ENCODE results near the gene APAF1. TPM values are rescaled to one million over a fixed set of nuclear protein-coding genes. Genes with fewer than 3 reads are reported as not detected.

The APAF1 gene
- total RNA-seq, 2 experiments from 2014 or later: 14.7 to 28.6 TPM

DNA sequence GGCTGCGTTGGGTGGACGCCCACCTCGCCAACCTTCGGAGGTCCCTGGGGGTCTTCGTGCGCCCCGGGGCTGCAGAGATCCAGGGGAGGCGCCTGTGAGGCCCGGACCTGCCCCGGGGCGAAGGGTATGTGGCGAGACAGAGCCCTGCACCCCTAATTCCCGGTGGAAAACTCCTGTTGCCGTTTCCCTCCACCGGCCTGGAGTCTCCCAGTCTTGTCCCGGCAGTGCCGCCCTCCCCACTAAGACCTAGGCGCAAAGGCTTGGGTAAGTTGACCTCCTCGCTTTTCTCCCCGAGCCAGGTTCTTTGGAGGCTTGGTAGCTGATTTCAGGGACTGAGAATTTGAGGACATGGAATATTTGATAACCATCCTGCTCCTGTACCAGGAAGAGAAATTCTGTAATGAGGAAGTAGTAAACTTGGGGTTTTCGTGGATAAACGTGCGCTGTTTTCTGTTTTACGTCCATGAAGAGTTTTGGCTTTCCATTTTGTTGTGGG lies 530 bp downstream of the APAF1 start:
- H3K79me2 ChIP-seq (ENCODE audit: insufficient read depth, low read depth, low read length): peaks cover 66% of the 10 kb centered on the region
- peak; percentile 36 for DNase-seq (ENCODE audit: low spot score)

DNA sequence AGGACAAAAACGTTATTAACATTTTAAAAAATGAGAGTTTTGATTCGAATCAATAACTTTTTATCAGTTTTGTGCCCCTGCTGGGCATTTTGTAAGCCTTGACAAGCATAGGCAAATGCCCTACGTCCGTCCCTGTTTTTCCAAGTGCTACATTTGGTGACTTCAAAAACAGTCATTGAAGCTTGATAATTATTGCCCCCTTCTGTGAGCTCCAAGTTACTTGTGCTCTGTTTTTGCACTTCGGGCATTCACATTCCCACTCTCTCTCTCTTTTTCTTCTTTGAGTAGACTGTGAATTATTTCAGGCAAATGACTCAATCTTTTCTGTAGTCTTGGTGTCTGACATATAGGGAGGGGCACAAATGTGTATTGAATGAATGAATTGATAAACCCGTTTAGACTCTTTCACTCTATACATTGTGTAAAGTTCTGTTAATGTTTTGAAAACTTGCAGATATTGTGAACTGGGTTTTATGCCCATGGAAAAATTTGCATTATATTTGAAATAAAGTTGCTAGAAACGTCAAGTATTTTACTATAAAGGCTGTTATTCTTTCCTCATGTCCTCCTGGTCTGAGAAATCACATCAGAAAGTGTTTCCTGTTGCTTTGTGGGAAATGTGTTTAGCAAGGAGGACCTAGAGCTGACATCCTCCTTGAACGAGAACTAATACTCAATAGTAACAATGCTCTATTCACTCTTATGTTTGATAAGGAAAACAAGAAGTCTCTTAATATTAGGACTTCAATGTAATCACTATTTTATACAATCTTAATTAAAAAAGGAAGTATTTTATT lies 1.4 kb downstream of the APAF1 start:
- peak; percentile 27 for DNase-seq (ENCODE audit: low spot score)
- intact Hi-C loops (cut with micrococcal nuclease; ENCODE audit: unreplicated experiment): no loop called here
- peak overlapping the region; percentile 93 for H3K4me3 ChIP-seq (ENCODE audit: low read depth, low read length, poor library complexity, severe bottlenecking)
- peaks cover 57% of the 10 kb centered on the region for H3K79me2 ChIP-seq (ENCODE audit: insufficient read depth, low read depth, low read length)
- peaks cover 10% of the 10 kb centered on the region; the same call in 1 of the 2 replicates for H4K20me1 ChIP-seq (ENCODE audit: insufficient read depth, low read length)
- no peak for TF ChIP-seq EZH2phosphoT487 (IDR thresholded peaks at IDR 0.05; ENCODE audit: borderline replicate concordance, low read depth, low read length)
- TF ChIP-seq, protein P1, sequence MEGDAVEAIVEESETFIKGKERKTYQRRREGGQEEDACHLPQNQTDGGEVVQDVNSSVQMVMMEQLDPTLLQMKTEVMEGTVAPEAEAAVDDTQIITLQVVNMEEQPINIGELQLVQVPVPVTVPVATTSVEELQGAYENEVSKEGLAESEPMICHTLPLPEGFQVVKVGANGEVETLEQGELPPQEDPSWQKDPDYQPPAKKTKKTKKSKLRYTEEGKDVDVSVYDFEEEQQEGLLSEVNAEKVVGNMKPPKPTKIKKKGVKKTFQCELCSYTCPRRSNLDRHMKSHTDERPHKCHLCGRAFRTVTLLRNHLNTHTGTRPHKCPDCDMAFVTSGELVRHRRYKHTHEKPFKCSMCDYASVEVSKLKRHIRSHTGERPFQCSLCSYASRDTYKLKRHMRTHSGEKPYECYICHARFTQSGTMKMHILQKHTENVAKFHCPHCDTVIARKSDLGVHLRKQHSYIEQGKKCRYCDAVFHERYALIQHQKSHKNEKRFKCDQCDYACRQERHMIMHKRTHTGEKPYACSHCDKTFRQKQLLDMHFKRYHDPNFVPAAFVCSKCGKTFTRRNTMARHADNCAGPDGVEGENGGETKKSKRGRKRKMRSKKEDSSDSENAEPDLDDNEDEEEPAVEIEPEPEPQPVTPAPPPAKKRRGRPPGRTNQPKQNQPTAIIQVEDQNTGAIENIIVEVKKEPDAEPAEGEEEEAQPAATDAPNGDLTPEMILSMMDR (conservative IDR thresholded peaks at IDR 0.05; ENCODE audit: low read length): peak; percentile 49
- POLR2A ChIA-PET: interaction anchor here (0.9 to 1.5 kb wide), 6 partner anchors 10 to 156 kb away, joined by 3 to 5 read pairs (median 4); partner anchors contain the start of gene SLC25A3
- peaks cover 46% of the 10 kb centered on the region for H3K36me3 ChIP-seq (ENCODE audit: insufficient read depth, low read length)
- H2AFZ ChIP-seq (ENCODE audit: low read length): no peak overlapping the region; the same call in 1 of the 2 replicates
- no peak overlapping the region for H3K27ac ChIP-seq (ENCODE audit: low read depth, low read length, poor library complexity, severe bottlenecking)
- peaks cover 31% of the 10 kb centered on the region for H3K4me1 ChIP-seq (ENCODE audit: insufficient read depth, low read length, poor library complexity, severe bottlenecking)
- CTCF ChIA-PET (ENCODE audit: unreplicated experiment): no interaction called here
- no TSS peak for BruUV-seq (replicated peaks)
- H3K9me2 ChIP-seq (ENCODE audit: insufficient read depth, low read length): no peaks in the 10 kb centered on the region
- H3K9me3 ChIP-seq (ENCODE audit: low read length): no peaks in the 10 kb centered on the region
- H3K4me2 ChIP-seq (ENCODE audit: low read length): peak overlapping the region; percentile 82

More for the DNA sequence above, 530 bp downstream of the APAF1 start:
- Histone ChIP-seq H4K20me1 (ENCODE audit: insufficient read depth, low read length) (peaks cover 10% of the 10 kb centered on the region; the same call in 1 of the 2 replicates), H3K9me3 (ENCODE audit: low read length) (peaks cover 3% of the 10 kb centered on the region; the same call in 1 of the 2 replicates), H3K4me1 (ENCODE audit: insufficient read depth, low read length, poor library complexity, severe bottlenecking) (peaks cover 31% of the 10 kb centered on the region), H3K4me2 (ENCODE audit: low read length) (peak overlapping the region; percentile 82), H3K36me3 (ENCODE audit: insufficient read depth, low read length) (peaks cover 46% of the 10 kb centered on the region), H3K9me2 (ENCODE audit: insufficient read depth, low read length) (no peaks in the 10 kb centered on the region), H2AFZ (ENCODE audit: low read length) (peak overlapping the region; percentile 79), H3K4me3 (ENCODE audit: low read depth, low read length, poor library complexity, severe bottlenecking) (peak overlapping the region; percentile 93), H3K27ac (ENCODE audit: low read depth, low read length, poor library complexity, severe bottlenecking) (peak overlapping the region; percentile 40)
- BruUV-seq (replicated peaks): no TSS peak
- POLR2A ChIA-PET: interaction anchor here (0.9 to 1.5 kb wide), 6 partner anchors 9 to 155 kb away, joined by 3 to 5 read pairs (median 4); partner anchors contain the start of gene SLC25A3
- CTCF ChIA-PET (ENCODE audit: unreplicated experiment): no interaction called here
- intact Hi-C loops (cut with micrococcal nuclease; ENCODE audit: unreplicated experiment): loop anchor here (1.0 to 2.0 kb wide), 3 partner anchors 33 to 129 kb away; partner anchors contain the start of gene SLC25A3
- TF ChIP-seq, protein P1 (conservative IDR thresholded peaks at IDR 0.05; ENCODE audit: low read length): no peak; the same call in 1 of the 2 replicates
- TF ChIP-seq EZH2phosphoT487 (IDR thresholded peaks at IDR 0.05; ENCODE audit: borderline replicate concordance, low read depth, low read length): no peak

Data from OCI-LY7 (cell line).